H1 (cell line): Measurements from ENCODE around the gene MGST2. TPM values are rescaled to one million over a fixed set of nuclear protein-coding genes. Genes with fewer than 3 reads are reported as not detected.

ENCODE experiments used
- CTCF ChIA-PET: fragments of 300-600 bp; sonication (Branson Sonifier 250); formaldehyde crosslinking; loops from one replicate; lab custom pipeline; 2021; ENCODE audit not compliant: partially characterized antibody; lab: Charles Lee
- POLR2A ChIA-PET: fragments of 300-600 bp; sonication (Branson Sonifier 250); formaldehyde crosslinking; loops from one replicate; lab custom pipeline; 2021; ENCODE audit warnings: inconsistent platforms; ENCODE audit not compliant: partially characterized antibody; lab: Charles Lee
- DNase-seq, 2 experiments: peaks; one replicate each; pipeline versions ENCODE4 v3.0.0 to v3.0.0-alpha.2; 2010 to 2022; ENCODE audit warnings: low spot score in 2 of 2, low read depth in 1 of 2, mixed read lengths in 1 of 2
- FAIRE-seq: peaks from 2 replicates; lab custom pipeline; 2011; peaks lifted over from hg19 to GRCh38; lab: Jason Lieb, UNC
- H2AFZ ChIP-seq: 2 replicates; pipeline ENCODE4 v1.8.1; 2012; ENCODE audit warnings: low read length, inconsistent platforms
- H2AK5ac ChIP-seq: 2 replicates; pipeline ENCODE4 v1.6.1; 2013; ENCODE audit warnings: low read depth, low read length
- H2BK120ac ChIP-seq: replicated peaks from 2 replicates; pipeline ENCODE3; 2013; ENCODE audit warnings: low read depth, low read length, inconsistent platforms
- H2BK12ac ChIP-seq: 2 replicates; pipeline ENCODE4 v1.6.1; 2013; ENCODE audit warnings: low read depth, low read length
- H2BK15ac ChIP-seq: 2 replicates; pipeline ENCODE4 v1.6.1; 2013; ENCODE audit warnings: low read length
- H2BK20ac ChIP-seq: 2 replicates; pipeline ENCODE4 v1.6.1; 2013; ENCODE audit warnings: low read length
- H2BK5ac ChIP-seq: 2 replicates; pipeline ENCODE4 v1.6.1; 2013; ENCODE audit warnings: low read depth, low read length
- H3K14ac ChIP-seq: 2 replicates; pipeline ENCODE4 v1.6.1; 2013; ENCODE audit warnings: inconsistent platforms; ENCODE audit not compliant: insufficient read length
- H3K18ac ChIP-seq: 2 replicates; pipeline ENCODE4 v1.6.1; 2013; ENCODE audit warnings: low read length; ENCODE audit errors: extremely low read depth
- H3K23ac ChIP-seq: 2 replicates; pipeline ENCODE4 v1.6.1; 2013; ENCODE audit warnings: inconsistent platforms; ENCODE audit not compliant: insufficient read length
- H3K23me2 ChIP-seq: 2 replicates; pipeline ENCODE4 v1.6.1; 2013; ENCODE audit warnings: low read depth, low read length
- H3K27ac ChIP-seq: 2 replicates; pipeline ENCODE4 v1.6.1; 2011; ENCODE audit warnings: low read depth, low read length, inconsistent platforms
- H3K27me3 ChIP-seq, 4 experiments: replicated peaks in 1 of 4; 1 replicate in 1 of 4; 2 replicates in 3 of 4; pipeline versions ENCODE4 v1.6.1 to v1.8.1; 2011 to 2013; ENCODE audit warnings: low read length in 3 of 4, mild to moderate bottlenecking in 3 of 4, inconsistent platforms in 2 of 4, mixed read lengths in 2 of 4, moderate library complexity in 1 of 4; ENCODE audit not compliant: control insufficient read depth in 3 of 4, insufficient read depth in 3 of 4; ENCODE audit errors: extremely low read depth in 1 of 4
- H3K36me3 ChIP-seq, 4 experiments: 2 replicates each; pipeline versions ENCODE4 v1.6.1 to v1.8.1; 2011 to 2013; ENCODE audit warnings: mild to moderate bottlenecking in 4 of 4, low read length in 3 of 4, moderate library complexity in 2 of 4, control low read depth in 1 of 4, inconsistent platforms in 1 of 4; ENCODE audit not compliant: insufficient read depth in 4 of 4, control insufficient read depth in 2 of 4
- H3K4ac ChIP-seq: replicated peaks from 2 replicates; pipeline ENCODE3; 2013; ENCODE audit warnings: low read length, low read depth, mixed read lengths, inconsistent platforms; ENCODE audit not compliant: insufficient read length
- H3K4me1 ChIP-seq, 4 experiments: replicated peaks in 1 of 4; 1 replicate in 1 of 4; 2 replicates in 3 of 4; pipeline versions ENCODE4 v1.6.1 to v1.8.1; 2011 to 2013; ENCODE audit warnings: low read length in 3 of 4, inconsistent platforms in 2 of 4, mixed read lengths in 1 of 4; ENCODE audit not compliant: insufficient read depth in 4 of 4, control insufficient read depth in 3 of 4
- H3K4me2 ChIP-seq, 2 experiments: 2 replicates each; pipeline versions ENCODE4 v1.6.1 to v1.8.1; 2011 to 2013; ENCODE audit warnings: low read depth in 2 of 2, low read length in 2 of 2, control low read depth in 1 of 2, inconsistent platforms in 1 of 2, mild to moderate bottlenecking in 1 of 2; ENCODE audit not compliant: insufficient read depth in 1 of 2
- H3K4me3 ChIP-seq, 4 experiments: fragments of 200-600, 300-600 bp in 1 of 4; sonication (generic), shearing (Covaris generic), sonication (Bioruptor Twin) in 1 of 4; 2 replicates each; pipeline versions ENCODE4 v1.5.1 to v1.8.1; 2011 to 2016; ENCODE audit warnings: low read length in 4 of 4, low read depth in 3 of 4, control low read depth in 2 of 4, inconsistent platforms in 2 of 4, mild to moderate bottlenecking in 2 of 4, mixed read lengths in 1 of 4, moderate library complexity in 1 of 4; ENCODE audit not compliant: insufficient read depth in 2 of 4; ENCODE audit errors: extremely low read depth in 1 of 4
- H3K56ac ChIP-seq: replicated peaks from 2 replicates; pipeline ENCODE3; 2013; ENCODE audit warnings: low read depth, mild to moderate bottlenecking, mixed read lengths, low read length, inconsistent platforms; ENCODE audit not compliant: insufficient read length
- H3K79me1 ChIP-seq: 2 replicates; pipeline ENCODE4 v1.6.1; 2013; ENCODE audit warnings: low read depth, low read length, control low read depth
- H3K79me2 ChIP-seq, 2 experiments: 2 replicates each; pipeline versions ENCODE4 v1.6.1 to v1.8.1; 2012 to 2013; ENCODE audit warnings: low read length in 2 of 2, mild to moderate bottlenecking in 2 of 2, inconsistent platforms in 1 of 2; ENCODE audit not compliant: insufficient read depth in 2 of 2, control insufficient read depth in 1 of 2
- H3K9ac ChIP-seq, 4 experiments: replicated peaks in 1 of 4; 1 replicate in 1 of 4; 2 replicates in 3 of 4; pipeline versions ENCODE4 v1.6.1 to v1.8.1; 2011 to 2013; ENCODE audit warnings: low read depth in 3 of 4, low read length in 3 of 4, control low read depth in 2 of 4, mild to moderate bottlenecking in 2 of 4, moderate library complexity in 2 of 4, inconsistent platforms in 1 of 4; ENCODE audit errors: extremely low read depth in 1 of 4
- H3K9me3 ChIP-seq, 2 experiments: 2 replicates each; pipeline versions ENCODE4 v1.6.1 to v1.8.1; 2012 to 2013; ENCODE audit warnings: mild to moderate bottlenecking in 2 of 2, moderate library complexity in 2 of 2, control low read depth in 1 of 2, inconsistent platforms in 1 of 2, low read depth in 1 of 2, low read length in 1 of 2, mixed read lengths in 1 of 2; ENCODE audit not compliant: insufficient read depth in 2 of 2
- H4K20me1 ChIP-seq, 2 experiments: replicated peaks in 1 of 2; 2 replicates each; pipeline versions ENCODE3 to v1.8.1; 2011 to 2013; ENCODE audit warnings: inconsistent platforms in 2 of 2, low read length in 2 of 2, mild to moderate bottlenecking in 1 of 2; ENCODE audit not compliant: insufficient read depth in 2 of 2, control insufficient read depth in 1 of 2
- H4K5ac ChIP-seq: 2 replicates; pipeline ENCODE4 v1.6.1; 2013; ENCODE audit warnings: low read length, low read depth, mixed read lengths, inconsistent platforms; ENCODE audit not compliant: insufficient read length
- H4K8ac ChIP-seq: 2 replicates; pipeline ENCODE4 v1.8.0; 2013; ENCODE audit warnings: mild to moderate bottlenecking, moderate library complexity, low read length, inconsistent platforms; ENCODE audit not compliant: insufficient read depth; ENCODE audit errors: extremely low read depth
- H4K91ac ChIP-seq: replicated peaks from 2 replicates; pipeline ENCODE3; 2013; ENCODE audit warnings: low read length, mixed read lengths, inconsistent platforms; ENCODE audit not compliant: insufficient read length
- RAD21 ChIP-seq, 2 experiments: IDR thresholded peaks in 1 of 2; conservative IDR thresholded peaks in 1 of 2; 2 replicates each; pipeline ENCODE4 v1.6.1; 2011; ENCODE audit warnings: low read depth in 2 of 2, low read length in 2 of 2, improper control_type of control experiment in 1 of 2, inconsistent platforms in 1 of 2, mild to moderate bottlenecking in 1 of 2, moderate library complexity in 1 of 2
- TCF12 ChIP-seq: IDR thresholded peaks from 2 replicates; pipeline ENCODE4 v1.6.1; 2011; ENCODE audit warnings: low read depth, mild to moderate bottlenecking, low read length
- WGBS, 2 experiments: shearing (Covaris generic) in 1 of 2; methylation state at CpG; one replicate each; pipeline versions ENCODE4 v1.1.6 to v1.1.7; 2013 to 2015; ENCODE audit warnings: low lambda C conversion rate in 2 of 2, mixed read lengths in 2 of 2, inconsistent platforms in 1 of 2, low coverage in 1 of 2, missing lambda C conversion rate in 1 of 2; ENCODE audit not compliant: insufficient replicate concordance in 2 of 2, insufficient coverage in 1 of 2, insufficient read length in 1 of 2; ENCODE audit errors: extremely low coverage in 1 of 2, missing lambda C conversion rate in 1 of 2; 5-methylcytosine and 5-hydroxymethylcytosine counted together
- polyA plus RNA-seq, 7 experiments: library from polyadenylated mRNA; depleted of rRNA in 3 of 7; stranded (reverse) in 5 of 7; unstranded in 2 of 7; fragments of >200 nt in 5 of 7; fragments of 200-250 nt in 2 of 7; gene quantifications; 1 replicate in 5 of 7; 2 replicates in 1 of 7; 4 replicates in 1 of 7; pipeline versions ENCODE4 v1.2.1 to v1.2.3, GENCODE V29; 2011 to 2013; ENCODE audit warnings: missing spikeins in 2 of 7, mixed read lengths in 2 of 7
- total RNA-seq: library from RNA; stranded (reverse); fragmentation: NEBNext Ultra II Directional; extraction: Animal tissue kit (Norgen Biotek cat#: 25700); gene quantifications from 2 replicates; pipeline ENCODE4 v1.2.1, GENCODE V29; 2021
- TF ChIP-seq, protein P1 (sequence below): IDR thresholded peaks from 2 replicates; pipeline ENCODE4 v1.6.1; 2012; ENCODE audit warnings: low read length, inconsistent platforms
- TF ChIP-seq, protein P2 (sequence below), 3 experiments: IDR thresholded peaks; 1 replicate in 2 of 3; 2 replicates in 1 of 3; pipeline versions ENCODE4 v1.5.1 to v1.6.1; 2011; ENCODE audit warnings: low read length in 3 of 3, mild to moderate bottlenecking in 3 of 3, inconsistent platforms in 2 of 3, low read depth in 1 of 3, moderate library complexity in 1 of 3; ENCODE audit not compliant: insufficient read depth in 1 of 3; ENCODE audit errors: control extremely low read depth in 1 of 3

The MGST2 gene
- total and polyA plus RNA-seq, 2 of the 8 experiments (the other 6 are each of a cell fraction or from before 2014, with no cell fraction given), result 8.0 to 13.6 TPM

DNA sequence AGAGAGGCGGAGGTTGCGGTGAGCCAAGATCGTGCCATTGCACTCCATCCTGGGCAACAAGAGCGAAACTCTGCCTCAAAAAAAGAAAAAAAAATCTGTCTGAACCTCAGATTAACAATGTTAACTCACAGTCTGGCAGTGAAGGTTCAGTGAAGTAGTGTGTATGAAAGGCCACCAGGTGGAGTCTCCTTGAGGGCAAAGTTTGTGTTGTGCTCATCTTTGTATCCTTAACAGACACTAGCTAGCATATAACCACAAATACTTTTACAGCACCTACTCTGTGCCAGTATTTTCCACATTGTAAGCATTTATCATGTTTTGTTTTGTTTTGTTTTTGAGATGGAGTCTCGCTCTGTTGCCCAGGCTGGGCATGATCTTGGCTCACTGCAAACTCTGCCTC, 46.0 kb upstream of the MGST2 start:
- no peak for DNase-seq

More for the DNA sequence above, 46.0 kb upstream of the MGST2 start:
- H3K9ac ChIP-seq, result no peak overlapping the region
- ChIA-PET CTCF (interaction anchor here (0.6 to 18.2 kb wide), 33 partner anchors 8 to 613 kb away, joined by 3 to 264 read pairs (median 5); no protein-coding TSS in a partner anchor), POLR2A (interaction anchor here (1.5 kb wide), 1 partner anchor 14 kb away, joined by 5 read pairs; no protein-coding TSS in a partner anchor)
- H4K91ac ChIP-seq, result no peak overlapping the region
- no peaks in the 10 kb centered on the region for H3K79me1 ChIP-seq
- H4K5ac ChIP-seq, result no peak overlapping the region
- no peak overlapping the region for H3K4me3 ChIP-seq
- H3K18ac ChIP-seq, result no peak overlapping the region
- TF ChIP-seq RAD21 (IDR thresholded peaks at IDR 0.05 in 1 of 2, conservative IDR thresholded peaks at IDR 0.05 in 1 of 2; ENCODE audit: low read depth in 2 of 2, low read length in 2 of 2), result peak; percentile 38 to 58; a peak in 3 of 4 replicates
- TF ChIP-seq, protein P1, sequence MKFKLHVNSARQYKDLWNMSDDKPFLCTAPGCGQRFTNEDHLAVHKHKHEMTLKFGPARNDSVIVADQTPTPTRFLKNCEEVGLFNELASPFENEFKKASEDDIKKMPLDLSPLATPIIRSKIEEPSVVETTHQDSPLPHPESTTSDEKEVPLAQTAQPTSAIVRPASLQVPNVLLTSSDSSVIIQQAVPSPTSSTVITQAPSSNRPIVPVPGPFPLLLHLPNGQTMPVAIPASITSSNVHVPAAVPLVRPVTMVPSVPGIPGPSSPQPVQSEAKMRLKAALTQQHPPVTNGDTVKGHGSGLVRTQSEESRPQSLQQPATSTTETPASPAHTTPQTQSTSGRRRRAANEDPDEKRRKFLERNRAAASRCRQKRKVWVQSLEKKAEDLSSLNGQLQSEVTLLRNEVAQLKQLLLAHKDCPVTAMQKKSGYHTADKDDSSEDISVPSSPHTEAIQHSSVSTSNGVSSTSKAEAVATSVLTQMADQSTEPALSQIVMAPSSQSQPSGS, result no peak
- no peak for TF ChIP-seq TCF12
- TF ChIP-seq, protein P2, sequence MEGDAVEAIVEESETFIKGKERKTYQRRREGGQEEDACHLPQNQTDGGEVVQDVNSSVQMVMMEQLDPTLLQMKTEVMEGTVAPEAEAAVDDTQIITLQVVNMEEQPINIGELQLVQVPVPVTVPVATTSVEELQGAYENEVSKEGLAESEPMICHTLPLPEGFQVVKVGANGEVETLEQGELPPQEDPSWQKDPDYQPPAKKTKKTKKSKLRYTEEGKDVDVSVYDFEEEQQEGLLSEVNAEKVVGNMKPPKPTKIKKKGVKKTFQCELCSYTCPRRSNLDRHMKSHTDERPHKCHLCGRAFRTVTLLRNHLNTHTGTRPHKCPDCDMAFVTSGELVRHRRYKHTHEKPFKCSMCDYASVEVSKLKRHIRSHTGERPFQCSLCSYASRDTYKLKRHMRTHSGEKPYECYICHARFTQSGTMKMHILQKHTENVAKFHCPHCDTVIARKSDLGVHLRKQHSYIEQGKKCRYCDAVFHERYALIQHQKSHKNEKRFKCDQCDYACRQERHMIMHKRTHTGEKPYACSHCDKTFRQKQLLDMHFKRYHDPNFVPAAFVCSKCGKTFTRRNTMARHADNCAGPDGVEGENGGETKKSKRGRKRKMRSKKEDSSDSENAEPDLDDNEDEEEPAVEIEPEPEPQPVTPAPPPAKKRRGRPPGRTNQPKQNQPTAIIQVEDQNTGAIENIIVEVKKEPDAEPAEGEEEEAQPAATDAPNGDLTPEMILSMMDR (IDR thresholded peaks at IDR 0.05; ENCODE audit: control extremely low read depth in 1 of 3, insufficient read depth in 1 of 3, low read depth in 1 of 3, low read length in 3 of 3), result peak in 2 of 3 experiments; percentile 67 to 71; a peak in 3 of 4 replicates
- H3K27me3 ChIP-seq, result peaks cover 22 to 35% (median 27%) of the 10 kb centered on the region in 4 experiments
- no peak overlapping the region for H2BK120ac ChIP-seq
- H3K56ac ChIP-seq, result no peak overlapping the region
- no peak overlapping the region for H2BK20ac ChIP-seq
- H3K14ac ChIP-seq, result no peak overlapping the region
- WGBS, 2 experiments, result 78% methylated on average over 5 of the region's 5 CpGs; no CpG with 5 or more reads in 1 of the 2 experiments
- H3K4me2 ChIP-seq, result no peak overlapping the region
- no peak overlapping the region for H3K23ac ChIP-seq
- H3K4ac ChIP-seq, result no peak overlapping the region
- no peak overlapping the region for H2AK5ac ChIP-seq
- H4K20me1 ChIP-seq, result peaks cover 0 to under 1% of the 10 kb centered on the region in 2 experiments
- no peaks in the 10 kb centered on the region for H3K79me2 ChIP-seq
- no peak overlapping the region for H4K8ac ChIP-seq
- H3K23me2 ChIP-seq, result peaks cover 1% of the 10 kb centered on the region; the same call in 1 of the 2 replicates
- no peak overlapping the region for H2AFZ ChIP-seq
- H3K27ac ChIP-seq, result no peak overlapping the region
- FAIRE-seq, result peak; percentile 84
- peaks cover under 1% of the 10 kb centered on the region in 4 experiments; a peak in 5 of 7 replicates for H3K4me1 ChIP-seq
- no peaks in the 10 kb centered on the region for H3K9me3 ChIP-seq
- no peaks in the 10 kb centered on the region; a peak in 1 of 8 replicates for H3K36me3 ChIP-seq
- H2BK5ac ChIP-seq, result no peak overlapping the region
- H2BK15ac ChIP-seq, result no peak overlapping the region
- no peak overlapping the region for H2BK12ac ChIP-seq
